CD4-positive, alpha-beta T cell (primary cell): Measurements from ENCODE around the gene LDHA. TPM values are rescaled to one million over a fixed set of nuclear protein-coding genes. Genes with fewer than 3 reads are reported as not detected.

ENCODE experiments used
- ATAC-seq: fragments of 200-7000 bp; cut with Tn5 transposase; one replicate; pipeline ENCODE4 v1.10.0; 2022; ENCODE audit warnings: mild to moderate bottlenecking; ENCODE audit not compliant: poor library complexity
- CTCF ChIA-PET: fragments of 350-600 bp; sonication (Branson Sonifier 250); formaldehyde crosslinking; loops from one replicate; lab custom pipeline; 2021; ENCODE audit warnings: antibody characterized with exemption, inconsistent platforms; lab: Charles Lee
- POLR2A ChIA-PET: fragments of 350-600 bp; sonication (Branson Sonifier 250); formaldehyde crosslinking; loops from one replicate; lab custom pipeline; 2021; ENCODE audit warnings: antibody characterized with exemption, inconsistent platforms; lab: Charles Lee
- DNase-seq, 14 experiments: peaks; one replicate each; pipeline ENCODE4 v3.0.0-alpha.2; 2013 to 2020; ENCODE audit warnings: mixed read lengths in 2 of 14
- H3K27ac ChIP-seq, 2 donors: one replicate each; pipeline versions ENCODE4 v1.5.1 to v1.7.0; 2013; ENCODE audit warnings: low read length in 2 of 2, low read depth in 1 of 2, mild to moderate bottlenecking in 1 of 2
- H3K27me3 ChIP-seq, 2 experiments: 1 replicate in 1 of 2; 2 replicates in 1 of 2; pipeline versions ENCODE4 v1.6.1 to v1.7.0; 2013; ENCODE audit warnings: low read length in 2 of 2, control low read depth in 1 of 2, mild to moderate bottlenecking in 1 of 2, moderate library complexity in 1 of 2; ENCODE audit not compliant: insufficient read depth in 2 of 2, control insufficient read depth in 1 of 2
- H3K36me3 ChIP-seq: one replicate; pipeline ENCODE4 v1.6.1; 2013; ENCODE audit warnings: low read length, control low read depth; ENCODE audit not compliant: insufficient read depth
- H3K4me1 ChIP-seq: one replicate; pipeline ENCODE4 v1.6.1; 2013; ENCODE audit warnings: low read length, control low read depth; ENCODE audit not compliant: insufficient read depth
- H3K4me3 ChIP-seq: one replicate; pipeline ENCODE4 v1.5.1; 2013; ENCODE audit warnings: mild to moderate bottlenecking, low read length, moderate library complexity
- H3K9me3 ChIP-seq, 2 experiments: 1 replicate in 1 of 2; 2 replicates in 1 of 2; pipeline versions ENCODE4 v1.6.1 to v1.7.0; 2013; ENCODE audit warnings: low read length in 2 of 2, mild to moderate bottlenecking in 2 of 2, control low read depth in 1 of 2, moderate library complexity in 1 of 2; ENCODE audit not compliant: control insufficient read depth in 1 of 2, insufficient read depth in 1 of 2
- H3K27ac Mint-ChIP-seq: one replicate; pipeline ENCODE4 v1.8.0; 2020; ENCODE audit warnings: mixed read lengths
- H3K27me3 Mint-ChIP-seq: one replicate; pipeline ENCODE4 v1.8.0; 2021; ENCODE audit warnings: mixed read lengths
- H3K36me3 Mint-ChIP-seq: one replicate; pipeline ENCODE4 v1.8.0; 2021; ENCODE audit warnings: low read depth, mixed read lengths
- H3K4me1 Mint-ChIP-seq: one replicate; pipeline ENCODE4 v1.8.0; 2021; ENCODE audit warnings: low read depth, mixed read lengths
- H3K4me3 Mint-ChIP-seq: one replicate; pipeline ENCODE4 v1.8.0; 2020; ENCODE audit warnings: mild to moderate bottlenecking, mixed read lengths
- H3K9me3 Mint-ChIP-seq: one replicate; pipeline ENCODE4 v1.8.0; 2020; ENCODE audit warnings: mixed read lengths
- CTCF ChIP-seq: fragments of 200-600 bp; IDR thresholded peaks from one replicate; pipeline ENCODE4 v1.8.0; 2022; ENCODE audit warnings: antibody characterized with exemption, mild to moderate bottlenecking
- intact Hi-C, 2 experiments: fragments of 100-400 bp; cut with DNase I in 1 of 2; cut with micrococcal nuclease in 1 of 2; formaldehyde crosslinking; loops; one replicate each; pipeline versions ENCODE4 v1.15.1 to v1.9.0; 2023 to 2025; cut with DNase I, micrococcal nuclease
- total RNA-seq, 174 experiments: library from RNA in 2 of 174; stranded (reverse) in 2 of 174; gene quantifications; one replicate each; pipeline ENCODE4 v1.2.3 and lab custom pipeline; 2021 to 2026

LDHA gene
- total RNA-seq, 2 experiments from 2014 or later = 317 to 324 TPM

GRCh38 chr11:18416459-18416858 lies 22.1 kb downstream of the LDHA start:
- DNase-seq = no peak
- no peaks in the 10 kb centered on the region for H3K27me3 Mint-ChIP-seq
- H3K4me3 Mint-ChIP-seq = no peak overlapping the region
- ATAC-seq = no peak
- ChIA-PET CTCF (no interaction called here), POLR2A (no interaction called here)
- H3K9me3 ChIP-seq = peaks cover 0 to 5% of the 10 kb centered on the region in 2 experiments
- H3K36me3 ChIP-seq = no peaks in the 10 kb centered on the region
- no peak for TF ChIP-seq CTCF
- no peak overlapping the region for H3K4me3 ChIP-seq
- intact Hi-C loops = no loop called here
- H3K4me1 Mint-ChIP-seq = peaks cover 17% of the 10 kb centered on the region
- no peak overlapping the region for H3K27ac Mint-ChIP-seq
- H3K27me3 ChIP-seq = no peaks in the 10 kb centered on the region
- no peaks in the 10 kb centered on the region for H3K4me1 ChIP-seq
- H3K36me3 Mint-ChIP-seq = no peaks in the 10 kb centered on the region
- no peaks in the 10 kb centered on the region for H3K9me3 Mint-ChIP-seq
- H3K27ac ChIP-seq = no peak overlapping the region

GRCh38 chr11:18419040-18419439 lies 24.7 kb downstream of the LDHA start:
- no peaks in the 10 kb centered on the region for H3K9me3 Mint-ChIP-seq
- Histone ChIP-seq H3K27ac (no peak overlapping the region), H3K4me3 (no peak overlapping the region), H3K36me3 (no peaks in the 10 kb centered on the region), H3K4me1 (no peaks in the 10 kb centered on the region), H3K27me3 (no peaks in the 10 kb centered on the region), H3K9me3 (no peaks in the 10 kb centered on the region)
- H3K4me3 Mint-ChIP-seq = no peak overlapping the region
- no peak overlapping the region for H3K27ac Mint-ChIP-seq
- TF ChIP-seq CTCF = no peak
- intact Hi-C loops = no loop called here
- DNase-seq (no peak), ATAC-seq (no peak)
- H3K36me3 Mint-ChIP-seq = no peaks in the 10 kb centered on the region
- peaks cover 9% of the 10 kb centered on the region for H3K4me1 Mint-ChIP-seq
- CTCF ChIA-PET = no interaction called here
- POLR2A ChIA-PET = no interaction called here
- no peaks in the 10 kb centered on the region for H3K27me3 Mint-ChIP-seq

DNA sequence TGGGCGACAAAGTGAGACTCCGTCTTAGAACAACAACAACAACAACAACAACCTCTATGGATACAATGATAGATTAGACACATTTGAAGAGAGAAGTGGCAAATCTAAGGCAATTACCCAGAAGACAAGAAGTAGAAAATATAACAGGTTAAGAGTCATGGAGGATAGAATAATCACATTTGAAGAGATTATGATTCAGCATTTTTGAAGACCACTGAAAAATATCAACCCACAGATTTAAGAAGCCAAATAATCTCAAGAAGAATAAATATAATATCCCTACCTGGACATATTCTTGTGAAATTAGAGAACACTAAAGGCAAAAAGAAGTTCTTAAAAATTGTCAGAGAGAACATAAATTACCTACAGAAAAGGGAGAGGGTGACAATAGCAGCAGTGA lies 25.7 kb downstream of the LDHA start:
- no peaks in the 10 kb centered on the region for H3K27me3 ChIP-seq
- DNase-seq = no peak
- TF ChIP-seq CTCF = no peak
- ChIA-PET CTCF (no interaction called here), POLR2A (no interaction called here)
- no peaks in the 10 kb centered on the region for H3K4me1 ChIP-seq
- H3K36me3 ChIP-seq = no peaks in the 10 kb centered on the region
- intact Hi-C loops = no loop called here
- Mint-ChIP-seq H3K9me3 (no peaks in the 10 kb centered on the region), H3K4me1 (peaks cover 9% of the 10 kb centered on the region), H3K27ac (no peak overlapping the region), H3K27me3 (no peaks in the 10 kb centered on the region), H3K4me3 (no peak overlapping the region), H3K36me3 (no peaks in the 10 kb centered on the region)
- ATAC-seq = no peak
- H3K27ac ChIP-seq = no peak overlapping the region
- no peaks in the 10 kb centered on the region for H3K9me3 ChIP-seq
- no peak overlapping the region for H3K4me3 ChIP-seq
